GM19328 (cell line): Measurements from ENCODE around the gene CDC42SE2.
"Not testable (repeated sequence)": the region's sequence is repeated elsewhere in the genome, so short reads cannot be mapped to it uniquely, and the experiment has no call there.

Experiments used
- ATAC-seq: cut with Tn5 transposase; IDR thresholded peaks from one replicate; pipeline ENCODE4 v1.9.1; 2021; ENCODE audit warnings: mild to moderate bottlenecking, moderate library complexity; ENCODE audit not compliant: unreplicated experiment

CDC42SE2 gene

GRCh38 chr5:131316822-131317221 is 53.0 kb downstream of the CDC42SE2 start:
- ATAC-seq, result no peak

- no peak for ATAC-seq
Measured at GRCh38 chr5:131318455-131318854, 54.6 kb downstream of the CDC42SE2 start.

- no peak for ATAC-seq
Measured at GRCh38 chr5:131321066-131321465, 57.2 kb downstream of the CDC42SE2 start.

GRCh38 chr5:131322926-131323325 is 59.1 kb downstream of the CDC42SE2 start:
- ATAC-seq, result no peak

- ATAC-seq, result no peak
Measured at GRCh38 chr5:131323378-131323777, 59.5 kb downstream of the CDC42SE2 start.

GRCh38 chr5:131324303-131324702 is 60.5 kb downstream of the CDC42SE2 start:
- ATAC-seq, result no peak

- no peak for ATAC-seq
Measured at GRCh38 chr5:131328536-131329285, 64.9 kb downstream of the CDC42SE2 start.

GRCh38 chr5:131329286-131329560 is 65.4 kb downstream of the CDC42SE2 start:
- ATAC-seq, result no peak

GRCh38 chr5:131330031-131330430 is 66.2 kb downstream of the CDC42SE2 start:
- ATAC-seq, result no peak

- not testable (repeated sequence) for ATAC-seq
Measured at GRCh38 chr5:131335756-131336155, 71.9 kb downstream of the CDC42SE2 start.

- not testable (repeated sequence) for ATAC-seq
Measured at GRCh38 chr5:131336801-131337200, 72.9 kb downstream of the CDC42SE2 start.

- ATAC-seq, result not testable (repeated sequence)
Measured at GRCh38 chr5:131337240-131338050, 73.6 kb downstream of the CDC42SE2 start.

GRCh38 chr5:131338051-131338453 is 74.2 kb downstream of the CDC42SE2 start:
- ATAC-seq, result no peak

GRCh38 chr5:131344288-131344687 is 80.4 kb downstream of the CDC42SE2 start:
- ATAC-seq, result not testable (repeated sequence)

GRCh38 chr5:131346204-131346603 is 82.4 kb downstream of the CDC42SE2 start:
- not testable (repeated sequence) for ATAC-seq

GRCh38 chr5:131353991-131354390 is 90.1 kb downstream of the CDC42SE2 start:
- ATAC-seq, result no peak

- no peak for ATAC-seq
Measured at GRCh38 chr5:131355971-131356528, 92.2 kb downstream of the CDC42SE2 start.

GRCh38 chr5:131356619-131357018 is 92.8 kb downstream of the CDC42SE2 start:
- ATAC-seq, result no peak

GRCh38 chr5:131357739-131358561 is 94.1 kb downstream of the CDC42SE2 start:
- no peak for ATAC-seq

- no peak for ATAC-seq
Measured at GRCh38 chr5:131361677-131362315, 97.9 kb downstream of the CDC42SE2 start.
